ENCODE data around the gene HYAL3.
"Not testable (repeated sequence)": the region's sequence is repeated elsewhere in the genome, so short reads cannot be mapped to it uniquely, and the experiment has no call there.

Gene HYAL3

DNA sequence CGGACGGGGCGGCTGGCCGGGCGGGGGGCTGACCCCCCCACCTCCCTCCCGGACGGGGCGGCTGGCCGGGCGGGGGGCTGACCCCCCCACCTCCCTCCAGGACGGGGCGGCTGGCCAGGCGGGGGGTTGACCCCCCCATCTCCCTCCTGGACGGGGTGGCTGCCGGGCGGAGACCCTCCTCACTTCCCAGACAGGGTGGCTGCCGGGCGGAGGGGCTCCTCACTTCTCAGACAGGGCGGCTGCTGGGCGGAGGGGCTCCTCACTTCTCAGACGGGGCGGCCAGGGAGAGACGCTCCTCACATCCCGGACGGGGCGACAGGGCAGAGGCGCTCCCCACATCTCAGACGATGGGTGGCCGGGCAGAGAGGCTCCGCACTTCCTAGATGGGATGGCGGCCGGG is 12.8 kb upstream of the HYAL3 start:
- not testable (repeated sequence) for DNase-seq

DNA sequence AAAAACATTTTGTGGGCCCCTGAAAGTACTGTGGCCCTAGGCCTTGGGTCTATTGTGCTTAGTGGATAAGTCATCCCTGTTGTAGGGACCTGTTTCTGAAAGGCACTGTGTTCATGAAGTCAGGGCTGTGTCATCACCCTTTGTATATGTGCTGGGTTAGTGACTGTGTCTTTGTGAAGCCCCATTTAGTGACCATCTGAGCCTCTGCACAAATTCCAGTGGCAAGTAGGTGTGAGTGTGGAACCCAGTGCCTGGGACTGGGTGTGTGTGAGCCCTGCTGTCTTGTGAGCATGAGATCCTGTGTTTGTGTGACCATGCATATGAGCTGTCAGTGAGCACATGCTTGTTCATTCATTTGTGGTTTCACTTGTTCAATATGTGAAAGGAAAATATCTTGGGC is 5.4 kb upstream of the HYAL3 start:
- peak; percentile 38 for DNase-seq

DNA sequence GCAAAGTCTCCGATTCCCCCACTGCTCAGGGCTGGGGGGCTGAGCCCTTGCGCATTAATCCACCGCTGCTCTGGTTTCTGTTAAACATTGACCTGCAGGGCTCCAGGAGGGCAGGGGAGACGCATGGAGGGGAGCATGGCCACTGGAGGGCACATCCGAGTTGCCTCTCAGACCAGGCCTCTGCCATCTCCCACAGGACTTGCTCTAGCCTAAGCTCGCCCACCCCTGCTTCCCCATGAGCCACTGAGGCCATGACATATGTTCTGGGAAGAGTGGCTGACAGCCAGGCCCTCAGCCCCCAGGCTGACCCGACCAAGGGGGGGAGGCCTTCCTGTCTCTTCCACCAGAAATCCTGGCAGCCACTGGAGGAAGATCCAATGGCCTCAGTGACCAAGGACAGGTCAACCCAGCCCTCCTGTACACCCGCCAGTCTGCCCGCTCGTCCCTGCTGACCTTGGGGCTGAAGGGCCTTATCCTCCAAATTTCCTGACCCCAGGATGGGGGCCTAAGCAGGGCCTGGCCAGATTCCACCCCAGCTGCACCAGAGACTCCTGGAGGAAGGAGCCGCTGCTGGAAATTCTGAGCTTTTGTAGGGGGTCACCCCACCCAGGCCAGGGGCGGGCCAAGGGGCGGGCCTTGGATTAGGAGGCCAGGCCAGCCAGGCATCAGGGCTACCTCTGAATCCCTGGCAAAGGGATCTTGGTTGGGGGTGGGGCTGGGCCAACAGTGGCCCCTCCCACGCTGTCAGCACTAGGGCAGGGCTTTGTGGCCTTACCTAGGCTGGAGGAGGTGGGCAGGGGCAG is 4.0 kb upstream of the HYAL3 start, which contains the start of gene HYAL1:
Gene HYAL1, minus strand, starts transcription at position 562 of the 803 bp plus-strand sequence. CDS start 618 bp downstream, outside the sequence.
- peak; percentile 71 for DNase-seq

DNA sequence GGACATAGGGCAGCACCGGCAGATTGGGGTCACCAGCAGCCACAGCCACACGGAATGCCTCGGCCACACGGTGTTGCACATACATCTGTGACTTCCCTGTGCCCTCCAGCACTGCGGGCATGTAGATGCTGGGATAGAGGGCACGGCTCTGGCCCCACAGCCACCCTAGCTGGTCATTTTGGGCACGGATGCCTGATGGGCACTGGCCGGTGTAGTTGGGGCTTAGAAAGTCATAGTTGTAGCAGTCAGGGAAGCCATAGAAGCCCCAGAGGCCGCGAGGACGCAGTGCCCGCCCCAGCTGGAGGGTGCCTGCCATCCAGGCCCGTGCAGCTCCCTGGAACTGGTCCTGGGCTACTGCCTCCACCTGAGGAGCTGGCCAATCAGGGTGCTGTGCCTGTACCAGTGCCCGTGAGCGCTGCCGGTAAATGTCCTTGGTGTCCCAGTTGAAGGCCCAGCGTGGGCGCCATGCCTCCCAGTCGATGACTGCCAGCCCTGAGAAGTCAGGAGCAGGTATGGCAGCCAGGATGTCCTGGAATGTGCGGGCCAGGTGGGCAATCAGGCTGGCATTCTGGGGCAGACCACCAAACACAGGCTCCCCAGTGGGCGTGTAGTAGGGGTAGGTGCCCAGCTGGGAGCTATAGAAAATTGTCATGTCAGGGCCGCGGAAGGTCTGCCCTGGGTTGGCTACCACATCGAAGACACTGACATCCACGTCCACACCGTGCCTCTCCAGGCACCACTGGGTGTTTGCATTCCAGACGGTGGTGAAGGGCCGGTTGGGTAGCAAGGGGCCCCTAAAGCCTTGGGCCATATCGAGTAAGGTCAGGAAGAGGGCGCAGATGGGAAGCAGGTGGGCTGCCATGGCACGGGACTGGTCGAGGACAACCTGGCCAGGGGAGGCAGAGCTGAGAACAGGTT is 3.1 kb upstream of the HYAL3 start:
- peak; percentile 50 for DNase-seq

DNA sequence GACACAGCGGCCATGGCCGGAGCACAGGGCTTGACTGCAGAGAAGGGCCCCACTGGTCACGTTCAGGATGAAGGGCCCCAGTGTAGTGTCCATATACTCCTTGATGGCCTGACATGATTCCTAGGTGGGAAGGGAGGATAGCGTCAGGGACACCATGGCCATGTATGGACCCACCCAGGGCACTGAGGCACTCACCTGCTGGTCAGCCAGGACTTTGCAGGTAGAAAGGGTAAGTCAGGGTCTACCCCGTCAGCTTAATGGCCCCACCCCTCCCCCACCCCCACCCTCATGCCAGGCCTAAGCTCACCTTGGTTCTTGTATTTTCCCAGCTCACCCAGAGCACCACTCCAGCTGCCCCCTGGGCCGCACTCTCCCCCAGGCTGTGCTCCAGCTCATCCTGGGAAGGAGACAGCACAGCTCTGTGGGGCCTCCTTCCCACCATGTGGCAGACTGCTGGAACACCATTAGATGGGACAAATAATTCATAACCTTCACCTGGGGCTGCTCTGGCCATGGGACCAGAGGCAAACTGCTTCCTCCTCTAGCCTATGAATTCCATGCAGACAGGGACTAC is 1.6 kb upstream of the HYAL3 start:
- peak; percentile 45 for DNase-seq

DNA sequence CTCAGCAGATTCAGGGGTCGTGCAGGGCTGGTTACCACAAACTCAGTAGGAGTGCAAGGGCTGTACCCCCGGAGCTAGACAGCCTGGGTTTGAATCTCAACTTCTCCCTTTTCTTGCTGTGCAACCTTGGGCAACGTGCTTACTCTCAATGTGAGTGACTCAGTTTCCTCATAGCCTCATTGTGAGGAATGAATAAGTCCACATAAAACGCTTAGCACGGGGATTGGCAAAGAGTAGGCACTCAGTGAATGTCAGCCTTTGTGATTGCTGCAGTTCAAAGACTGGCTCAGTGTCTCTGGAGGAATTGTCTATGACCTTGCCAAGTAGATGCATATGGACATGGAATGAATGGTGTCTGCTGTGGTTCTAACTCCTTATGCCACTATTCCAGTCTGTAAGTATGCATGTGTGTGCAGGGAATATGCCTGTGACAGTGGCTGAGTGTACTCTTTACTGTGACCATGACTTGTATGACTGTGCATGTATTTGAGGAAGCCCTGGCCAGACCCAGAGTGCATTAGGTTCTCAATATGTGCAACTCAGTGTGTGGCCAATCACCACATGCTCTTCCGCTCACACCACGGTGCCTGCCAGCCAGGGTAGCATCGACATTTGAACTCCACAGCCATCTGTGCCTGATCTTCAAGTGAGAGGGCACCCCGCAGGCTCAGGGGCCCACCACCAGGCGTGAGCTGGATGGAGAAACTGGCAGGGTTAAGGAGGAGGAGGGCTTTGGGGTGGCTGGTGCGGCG is 900 bp upstream of the HYAL3 start:
- peak; percentile 50 for DNase-seq

DNA sequence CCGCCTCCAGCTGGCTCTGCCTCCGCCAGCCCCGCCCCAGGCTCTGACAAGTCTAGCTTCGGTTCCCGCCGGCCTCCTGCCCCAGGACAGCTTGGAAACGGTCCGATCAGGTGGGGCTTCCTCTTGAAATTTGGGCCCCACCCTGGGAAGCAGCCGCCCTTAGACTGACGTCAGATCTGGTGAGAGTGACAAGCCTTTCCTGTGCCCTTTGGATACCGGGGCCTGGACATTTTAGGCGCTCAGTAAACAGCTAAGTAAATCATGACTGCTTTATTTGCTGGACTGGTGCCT is 378 bp upstream of the HYAL3 start:
- no peak for DNase-seq

DNA sequence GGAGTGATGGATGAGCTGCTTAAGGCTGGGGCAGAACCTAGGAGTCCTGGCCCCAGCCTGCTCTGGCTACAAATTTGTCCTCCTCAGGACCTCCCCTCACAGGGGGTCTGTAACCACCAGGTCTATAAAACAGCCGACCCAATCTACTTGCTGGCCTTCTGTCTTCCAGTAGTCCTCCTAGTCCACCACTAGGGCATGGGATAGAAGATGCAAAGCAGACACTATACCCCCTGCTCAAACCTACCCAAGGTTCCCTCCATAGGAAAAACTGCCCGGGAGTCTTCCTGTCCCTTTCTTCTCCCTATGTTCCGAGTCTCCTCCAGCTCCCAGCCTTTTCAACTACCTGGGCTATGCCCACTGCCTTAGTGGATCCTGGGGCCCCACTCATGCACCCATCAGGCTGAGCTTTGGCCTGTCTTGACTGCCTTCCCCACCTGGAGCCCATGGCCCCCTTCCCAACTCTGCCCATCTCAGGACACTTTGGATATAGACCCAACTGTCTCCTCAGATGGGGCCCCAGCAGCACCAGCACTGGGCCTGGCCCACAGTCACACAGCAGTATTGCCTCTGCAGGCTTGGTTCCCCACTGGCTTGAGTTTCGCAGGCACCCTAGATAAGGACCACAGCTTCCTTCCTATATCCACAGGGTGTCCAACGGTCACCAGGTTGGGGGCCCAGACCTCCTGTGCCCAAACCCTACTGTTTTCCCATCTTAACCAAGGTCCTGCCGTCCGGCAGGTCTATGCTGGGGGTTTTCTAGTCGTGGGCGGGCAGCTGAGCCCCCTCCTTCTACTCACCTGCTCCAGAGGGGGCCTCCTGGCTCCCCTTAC is 1.1 kb downstream of the HYAL3 start:
- DNase-seq: peak; percentile 47

DNA sequence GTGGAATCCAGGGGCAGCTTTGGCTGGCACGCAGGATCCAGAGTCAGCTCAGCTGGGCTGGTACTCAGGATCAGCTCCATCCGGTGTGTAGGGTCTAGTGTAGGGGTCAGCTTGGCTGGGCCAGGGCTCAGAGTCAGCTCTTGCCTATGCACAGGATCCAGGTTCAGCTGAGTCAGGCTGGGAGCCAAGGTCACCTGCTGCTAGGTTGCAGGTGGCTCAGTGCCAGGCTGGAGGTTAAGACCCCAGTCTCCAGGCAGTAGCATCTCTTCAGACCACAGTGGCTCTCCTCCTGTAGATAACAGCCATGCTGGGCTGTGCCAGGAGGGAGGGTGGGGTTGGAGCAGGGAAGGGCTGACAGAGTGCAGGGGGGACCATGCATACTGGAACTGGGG is 1.8 kb downstream of the HYAL3 start:
- DNase-seq: peak; percentile 39

DNA sequence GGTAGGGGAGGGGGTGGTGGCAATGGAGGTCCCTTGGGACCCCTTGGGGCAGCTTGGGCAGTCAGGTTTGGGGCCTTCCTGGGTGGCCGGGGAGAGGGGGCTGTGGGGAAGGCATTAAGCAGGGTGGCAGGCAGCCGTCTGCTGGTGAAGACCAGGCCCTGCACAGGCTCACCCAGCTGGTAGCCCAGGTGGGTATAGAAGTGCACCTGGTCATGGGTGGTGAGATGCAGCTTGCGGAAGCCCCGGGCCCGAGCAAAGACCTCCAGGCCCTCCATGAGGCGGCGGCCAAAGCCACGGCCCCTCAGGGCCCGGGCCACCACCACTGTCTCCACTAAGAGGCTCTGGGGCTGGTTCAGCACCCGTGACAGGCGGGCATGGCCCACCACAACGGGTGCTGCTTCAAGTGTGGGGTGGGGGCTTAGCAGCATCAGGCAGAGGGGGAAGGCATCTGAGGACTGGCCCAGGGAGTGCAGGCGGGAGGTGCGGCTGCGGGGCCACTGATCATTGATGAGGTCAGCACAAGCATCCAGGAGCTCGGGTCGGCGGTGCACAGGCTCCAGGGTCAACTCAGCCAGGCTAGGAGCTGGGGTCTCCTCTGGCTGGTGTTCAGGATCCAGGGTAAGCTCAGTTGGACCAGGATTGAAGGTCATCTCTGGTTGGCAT is 2.4 kb downstream of the HYAL3 start:
- peak; percentile 46 for DNase-seq

DNA sequence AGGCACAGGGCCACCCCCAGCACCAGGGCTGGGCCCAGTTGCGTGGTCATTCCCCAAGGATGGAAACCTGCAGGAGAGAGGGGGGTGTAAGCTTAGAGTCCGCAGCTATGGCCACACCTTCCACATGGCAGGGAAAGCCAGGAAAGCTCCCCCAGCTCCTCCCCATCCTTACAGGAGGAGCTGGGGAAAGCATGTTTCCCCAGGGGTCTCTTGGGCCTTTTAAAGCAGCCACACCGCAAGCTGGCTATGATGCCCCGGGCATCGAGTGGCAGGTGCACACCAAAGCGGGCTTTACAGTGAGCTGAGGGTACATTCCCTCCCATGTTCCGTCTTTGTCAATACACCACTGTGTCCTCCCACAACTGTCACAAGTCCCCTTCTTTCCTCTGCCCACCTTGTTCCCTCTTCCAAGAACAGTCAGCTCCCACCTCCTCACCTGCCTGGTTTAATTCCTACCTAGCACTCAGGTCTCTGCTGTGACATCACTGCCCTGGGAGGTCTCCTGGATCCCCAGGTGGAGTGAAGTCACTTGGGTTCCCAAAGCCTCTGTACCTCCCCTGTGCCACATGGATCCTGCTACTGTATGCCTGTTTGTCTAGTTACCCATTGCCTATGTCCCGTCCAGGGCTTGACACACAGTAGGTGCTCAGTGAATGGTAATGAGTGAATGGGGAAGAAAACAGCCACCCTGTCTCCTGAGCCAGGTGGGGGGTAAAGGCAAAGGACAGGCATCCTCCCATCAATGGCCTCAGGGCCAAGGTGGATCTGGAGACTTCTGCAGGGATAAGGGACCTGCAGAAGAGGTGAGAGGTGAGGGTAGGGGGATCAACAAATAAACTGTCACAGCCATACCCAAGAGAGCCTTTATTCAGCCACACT is 3.4 kb downstream of the HYAL3 start:
- peak; percentile 32 for DNase-seq

DNA sequence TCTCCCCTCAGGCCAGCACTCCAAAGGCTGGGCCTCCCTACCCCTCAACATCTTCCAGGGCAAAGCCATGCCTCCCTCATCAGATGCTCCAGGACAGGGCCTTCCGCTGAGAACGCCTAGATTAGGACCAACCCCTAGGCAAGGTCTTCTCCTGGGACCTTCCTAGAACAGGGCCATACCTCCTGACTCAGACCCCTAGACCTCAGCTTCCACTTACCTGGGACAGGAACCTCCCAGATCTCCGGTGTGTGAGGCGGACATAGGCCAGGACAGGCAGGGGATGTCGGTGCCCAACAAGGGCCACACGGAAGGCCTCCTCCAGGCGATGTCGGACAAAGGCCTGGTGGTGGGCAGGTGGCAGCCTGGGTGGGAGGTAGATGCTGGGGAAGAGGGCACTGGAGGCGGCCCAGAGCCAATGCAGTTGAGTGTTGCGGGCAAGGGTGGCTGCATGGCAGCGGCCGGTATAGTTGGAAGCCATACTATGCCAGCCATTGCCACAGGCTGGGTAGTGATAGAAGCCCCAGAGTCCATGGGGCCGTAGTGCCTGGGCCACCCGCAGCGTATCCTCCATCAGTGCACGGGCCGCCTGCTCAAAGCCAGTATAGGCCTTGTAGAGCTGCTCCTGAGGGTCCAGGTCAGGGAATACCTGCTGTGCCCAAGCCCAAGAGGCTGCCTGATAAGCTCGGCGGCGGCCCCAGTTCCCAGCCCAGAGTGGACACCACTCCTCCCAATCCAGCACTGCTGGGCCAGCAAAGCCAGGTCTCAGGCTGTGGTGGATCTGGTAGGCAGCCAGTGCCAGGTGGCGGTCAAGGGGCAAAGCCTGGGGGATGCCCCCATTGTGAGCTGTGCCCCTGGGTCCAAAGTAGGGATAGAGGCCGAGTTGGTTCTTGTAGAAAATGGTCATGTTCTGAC is 4.5 kb downstream of the HYAL3 start:
- DNase-seq: peak; percentile 45

DNA sequence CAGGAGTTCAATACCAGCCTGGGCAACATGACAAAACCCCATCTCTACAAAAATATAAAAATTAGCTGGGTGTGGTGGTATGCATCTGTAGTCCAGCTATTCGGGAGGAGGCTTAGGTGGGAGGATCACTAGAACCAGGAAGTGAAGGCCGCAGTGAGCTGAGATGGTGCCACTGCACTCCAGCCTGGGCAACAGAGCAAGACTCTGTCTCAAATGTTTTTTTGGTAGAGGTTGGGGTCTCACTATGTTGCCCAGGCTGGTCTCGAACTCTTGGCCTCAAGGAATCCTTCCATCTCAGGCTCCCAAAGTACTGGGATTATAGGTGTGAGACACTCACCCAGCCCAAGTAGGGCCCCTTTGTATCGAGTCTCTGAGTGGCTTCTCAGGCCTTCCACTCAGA is 5.1 kb downstream of the HYAL3 start:
- peak; percentile 28 for DNase-seq

DNA sequence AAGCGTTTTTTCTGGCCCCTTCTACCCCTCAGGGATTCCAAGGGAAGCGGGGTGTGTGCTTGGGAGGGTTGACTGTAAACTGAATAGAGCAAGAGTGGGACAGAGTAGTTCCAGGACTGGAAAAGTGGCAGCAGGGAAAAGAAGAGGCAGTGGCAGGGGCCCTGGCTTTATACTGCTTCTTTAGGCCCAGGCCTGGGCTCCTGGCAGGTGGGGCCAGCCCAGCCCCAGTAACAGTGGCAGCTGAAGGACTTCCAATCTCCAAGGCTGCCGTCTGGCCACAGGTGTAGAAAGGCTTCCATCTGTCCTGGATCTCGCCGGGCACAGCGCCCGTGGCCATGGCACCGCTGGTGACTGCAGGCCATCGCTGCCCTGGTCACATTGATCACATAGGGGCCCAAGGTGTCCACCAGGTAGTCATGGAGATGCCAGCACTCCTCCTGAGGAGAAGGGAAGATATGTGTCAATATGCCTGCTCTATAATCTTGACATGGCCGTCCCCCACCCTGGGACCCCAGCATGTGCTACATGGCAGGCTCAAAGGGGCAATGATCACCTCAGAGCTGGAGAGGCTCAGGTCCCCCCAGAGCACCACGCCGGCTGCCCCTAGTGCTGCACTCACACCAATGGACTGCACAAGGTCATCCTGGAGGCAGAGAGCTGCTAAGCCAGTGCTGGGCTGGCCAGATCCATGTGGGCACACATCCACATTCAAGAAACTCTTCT is 6.0 kb downstream of the HYAL3 start:
- peak; percentile 43 for DNase-seq

DNA sequence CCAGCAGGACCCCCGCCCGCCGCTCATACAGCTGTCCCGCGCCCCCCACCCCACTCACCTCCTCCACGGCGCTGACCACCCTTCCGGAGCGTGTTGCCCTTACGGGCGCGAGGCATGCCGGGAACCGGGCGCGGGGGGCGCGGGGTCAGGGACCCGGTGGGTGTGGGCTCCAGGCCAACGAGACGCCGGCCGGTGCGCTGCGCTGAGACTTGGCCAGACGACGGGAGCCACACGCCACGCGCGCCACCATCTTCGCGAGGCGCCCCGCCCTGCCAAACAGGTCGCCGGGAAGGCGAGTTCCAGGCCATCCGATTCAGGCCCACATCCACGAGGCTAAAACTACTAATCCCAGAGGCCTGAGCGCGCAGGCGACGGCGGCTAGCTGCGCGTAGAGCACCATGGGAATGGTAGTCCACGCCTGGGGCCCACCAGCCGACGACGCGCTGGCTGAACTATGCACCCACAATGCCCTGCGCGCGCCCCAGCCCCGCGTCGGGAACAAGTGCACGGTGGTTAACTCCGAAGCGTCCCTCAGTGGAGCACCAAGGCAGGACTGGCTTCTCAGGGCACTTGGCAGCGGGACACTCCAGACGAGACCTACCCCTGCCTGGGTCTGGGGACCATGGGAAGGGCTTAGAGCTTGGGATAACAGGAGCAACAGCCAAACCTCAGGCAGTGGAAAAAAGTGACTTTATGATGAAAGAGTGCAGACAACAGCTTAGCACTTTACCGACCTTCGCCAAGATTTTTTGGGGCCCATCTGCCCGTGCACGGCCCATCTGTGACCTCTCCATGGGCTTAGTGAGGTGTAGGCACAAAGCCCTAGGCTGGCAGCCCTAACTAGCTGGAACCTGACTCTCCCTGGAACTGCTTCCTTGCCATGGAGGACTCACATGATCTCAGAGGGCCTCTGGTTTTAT is 6.8 kb downstream of the HYAL3 start, which contains the start of gene IFRD2:
Gene IFRD2, minus strand, starts transcription at position 271 of the 920 bp plus-strand sequence. Its CDS starts 155 bp downstream, at position 116.
- DNase-seq: peak; percentile 99

DNA sequence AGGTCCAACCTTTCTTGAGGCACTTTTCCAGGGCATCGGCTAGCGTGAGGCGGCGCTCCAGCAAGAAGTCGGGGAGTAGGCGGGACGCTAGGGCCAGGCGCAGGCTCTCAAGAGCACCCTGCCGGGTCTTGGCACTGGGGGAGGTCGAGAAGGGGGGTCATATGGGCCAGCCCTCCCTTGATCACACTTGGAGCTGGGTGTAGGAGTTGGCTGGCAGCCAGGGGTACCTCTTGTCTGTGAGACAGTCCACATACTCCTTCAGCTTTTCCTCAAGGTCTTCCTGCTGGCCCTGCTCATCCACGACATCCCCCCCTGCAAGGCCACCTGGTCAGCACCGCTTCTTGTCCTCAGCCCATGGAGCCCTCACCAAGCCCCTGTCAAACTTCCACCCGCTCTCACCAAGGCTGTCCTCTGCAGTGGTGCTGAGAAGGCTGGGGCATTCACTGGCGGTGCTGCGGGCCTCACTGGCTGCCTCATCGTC is 9.0 kb downstream of the HYAL3 start:
- DNase-seq: peak; percentile 41

DNA sequence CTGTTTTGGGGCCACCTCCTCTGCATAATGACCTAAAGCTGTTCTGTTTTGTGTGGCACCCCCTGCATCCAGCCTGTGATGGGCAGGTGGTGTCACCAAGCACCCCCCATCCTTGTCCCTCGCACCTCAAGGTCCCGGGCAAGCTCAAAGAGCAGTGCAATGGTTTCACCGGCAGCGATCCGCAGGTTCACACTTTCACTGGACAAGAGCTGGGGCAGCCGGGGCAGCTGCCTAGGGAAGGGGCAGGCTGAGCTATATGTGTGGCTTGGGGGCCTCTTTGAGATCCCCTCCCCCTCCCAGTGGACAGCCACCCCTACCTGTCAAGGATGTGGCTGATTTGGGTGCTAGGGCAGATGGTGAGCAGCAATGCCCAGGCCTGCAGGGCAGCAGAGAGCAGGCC is 10.1 kb downstream of the HYAL3 start:
- DNase-seq: peak; percentile 41

Data from islet precursor cell (in vitro differentiated cells).